ENCODE results near the gene CDC42BPG. TPM values are rescaled to one million over a fixed set of nuclear protein-coding genes. Genes with fewer than 3 reads are reported as not detected.
"Not testable (repeated sequence)": the region's sequence is repeated elsewhere in the genome, so short reads cannot be mapped to it uniquely, and the experiment has no call there.

The CDC42BPG gene
- total RNA-seq, 1 donor from 2014 or later: 0.13 TPM

DNA sequence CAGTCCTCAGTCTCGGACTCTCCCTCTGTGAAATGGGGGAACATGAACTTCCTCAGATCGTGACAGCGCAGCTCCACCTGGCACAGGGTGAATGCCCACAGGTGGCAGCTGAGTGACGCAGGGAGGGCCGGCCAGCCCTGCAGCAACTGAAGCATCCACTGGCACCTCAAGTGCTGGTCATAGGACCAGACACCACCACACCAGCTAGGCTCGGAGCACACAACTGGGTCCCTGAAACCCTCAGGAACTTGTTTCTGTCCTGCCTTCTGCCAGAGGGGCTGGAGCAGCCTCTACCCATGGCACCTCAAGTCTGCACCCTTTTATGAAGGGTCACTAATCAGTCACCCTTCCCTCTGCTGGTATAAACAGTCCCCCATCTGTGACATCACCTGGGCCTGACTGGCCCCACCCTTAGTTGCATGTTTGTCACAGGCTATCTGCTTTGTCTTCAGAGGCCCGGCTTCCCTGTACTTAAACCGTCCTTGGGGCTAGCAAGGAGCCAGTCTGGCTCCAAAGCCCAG lies 7.4 kb upstream of the CDC42BPG start:
- no peak for DNase-seq (ENCODE audit: low read depth in 2 of 2)

DNA sequence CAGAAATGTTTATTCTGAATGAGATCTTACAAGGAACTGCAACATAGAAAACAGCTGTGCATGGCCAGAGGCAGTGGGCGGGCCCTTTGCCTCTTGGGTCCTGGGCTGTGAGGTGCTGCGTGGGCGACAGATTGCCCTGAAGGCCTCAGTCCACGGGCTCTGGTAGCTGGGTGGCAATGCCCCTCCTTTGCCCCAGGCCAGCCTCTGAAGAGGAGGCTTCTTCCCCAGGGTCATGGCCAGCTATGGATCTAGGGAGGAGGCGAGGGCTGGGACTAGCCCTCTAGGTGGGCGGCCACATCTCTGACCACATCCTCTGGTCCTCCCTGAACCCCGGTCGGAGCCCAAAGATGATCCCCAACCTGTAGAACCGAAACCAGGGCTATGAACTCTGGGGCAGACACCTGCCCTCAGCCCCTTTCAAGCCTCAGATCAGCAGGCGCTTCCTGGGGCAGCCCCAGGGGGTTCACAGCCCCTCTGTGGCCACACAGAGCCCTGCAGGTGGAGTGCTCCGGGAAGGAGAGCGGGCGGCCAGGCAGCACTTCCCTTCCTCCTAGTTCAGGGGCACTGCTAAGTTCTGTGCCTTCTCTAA lies 6.6 kb upstream of the CDC42BPG start:
- DNase-seq (ENCODE audit: low read depth in 2 of 2): no peak

DNA sequence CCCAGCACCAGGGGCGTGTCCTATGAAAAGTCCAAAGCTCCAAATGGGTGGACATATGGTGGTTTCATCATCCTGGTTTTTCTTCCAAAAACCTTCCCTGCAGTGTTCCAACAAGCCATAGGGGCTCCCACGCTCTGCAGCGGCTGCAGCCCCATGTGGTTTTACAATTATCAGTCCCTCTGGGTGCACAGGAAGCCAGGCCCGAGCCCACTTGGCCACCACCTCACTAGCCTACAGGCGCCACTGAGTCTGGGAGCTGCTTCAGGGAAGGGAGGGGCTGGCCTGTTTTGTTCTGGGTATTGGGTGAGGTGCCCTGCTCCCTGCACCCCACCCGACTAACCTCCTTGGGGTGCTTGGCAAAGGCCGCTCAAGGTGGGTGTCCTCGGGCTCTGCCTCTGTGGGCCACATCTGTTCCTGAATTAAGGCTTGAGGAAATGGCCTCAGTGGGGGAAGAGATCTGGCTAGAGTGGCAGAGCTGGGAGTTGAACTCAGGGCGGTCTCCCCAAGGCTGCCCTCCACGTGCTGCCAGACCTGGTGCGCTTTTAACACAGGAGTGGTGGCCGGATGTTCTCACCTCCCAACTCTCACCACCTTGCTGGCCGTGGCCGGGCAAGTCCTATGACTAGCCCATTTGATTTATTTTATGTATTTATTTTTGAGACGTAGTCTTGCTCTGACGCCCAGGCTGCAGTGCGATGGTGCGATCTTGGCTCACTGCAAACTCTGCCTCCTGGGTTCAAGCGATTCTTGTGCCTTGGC lies 5.3 kb upstream of the CDC42BPG start:
- no peak for DNase-seq (ENCODE audit: low read depth in 2 of 2)

DNA sequence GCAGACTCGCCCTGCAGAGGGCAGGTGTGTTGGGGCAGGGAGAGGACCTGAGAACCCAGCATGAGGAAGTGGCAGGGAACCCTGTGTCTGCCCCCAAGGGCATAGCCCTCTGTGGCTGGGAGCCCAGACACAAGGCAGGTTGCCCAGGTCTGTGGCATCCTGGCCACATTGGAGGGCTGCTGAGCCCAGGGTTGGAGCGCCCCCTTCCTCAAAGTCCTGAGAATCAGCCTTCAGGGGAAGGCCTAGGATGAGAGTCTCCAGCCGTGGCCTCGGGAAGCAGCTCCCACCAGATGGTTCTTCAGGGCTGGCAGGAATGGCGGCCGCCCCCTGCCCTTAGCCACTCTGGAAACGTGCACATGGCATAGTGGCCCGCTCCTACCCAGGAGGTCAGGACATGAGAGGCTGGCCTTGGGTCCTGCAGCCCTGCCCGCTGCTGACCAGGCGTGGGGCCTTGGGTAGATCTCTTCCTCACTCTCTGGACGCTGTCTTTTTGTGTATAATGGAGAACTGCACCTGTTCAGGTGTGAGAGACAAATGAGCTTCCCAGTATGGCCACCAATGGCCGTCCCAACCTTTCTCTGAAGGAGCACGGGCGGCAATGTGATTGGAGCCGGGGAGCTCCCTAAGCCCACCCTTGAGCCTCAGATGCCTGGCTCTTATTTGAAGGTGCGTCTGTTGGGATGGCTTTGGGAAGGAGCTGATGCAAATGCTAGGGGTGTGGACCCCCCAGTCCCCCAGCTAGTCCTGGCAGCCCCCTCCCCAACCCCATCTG lies 4.6 kb upstream of the CDC42BPG start:
- DNase-seq (ENCODE audit: low read depth in 2 of 2): no peak

DNA sequence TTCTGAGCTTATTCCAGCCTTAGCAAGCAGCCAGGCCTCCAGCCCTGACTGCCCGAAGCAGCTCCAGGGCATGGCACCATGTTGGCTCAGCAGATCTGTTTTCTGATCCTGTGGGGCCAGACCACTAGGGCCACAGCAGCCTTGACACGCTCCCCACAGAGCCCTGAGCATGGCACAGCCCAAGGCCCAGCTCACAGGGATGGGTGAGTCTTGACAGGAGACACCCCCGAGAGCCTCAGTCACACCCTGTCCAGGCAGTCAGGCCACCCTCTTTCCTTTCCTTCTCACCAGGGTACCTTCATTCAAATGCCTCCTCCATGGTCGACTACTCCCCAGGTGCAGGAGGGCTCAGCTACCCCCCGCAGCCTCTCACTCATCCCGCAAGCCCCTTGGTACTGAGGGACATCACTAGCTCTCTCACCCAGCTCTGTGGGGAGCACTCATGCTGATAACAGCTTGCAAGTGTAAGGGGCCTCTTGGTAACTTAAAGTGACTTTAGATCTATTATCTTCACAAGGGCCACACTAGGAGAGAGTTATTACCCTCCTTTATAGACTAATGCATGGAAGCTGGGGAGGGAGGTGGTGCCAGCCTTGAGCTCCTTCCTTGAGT lies 3.9 kb upstream of the CDC42BPG start:
- no peak for DNase-seq (ENCODE audit: low read depth in 2 of 2)

DNA sequence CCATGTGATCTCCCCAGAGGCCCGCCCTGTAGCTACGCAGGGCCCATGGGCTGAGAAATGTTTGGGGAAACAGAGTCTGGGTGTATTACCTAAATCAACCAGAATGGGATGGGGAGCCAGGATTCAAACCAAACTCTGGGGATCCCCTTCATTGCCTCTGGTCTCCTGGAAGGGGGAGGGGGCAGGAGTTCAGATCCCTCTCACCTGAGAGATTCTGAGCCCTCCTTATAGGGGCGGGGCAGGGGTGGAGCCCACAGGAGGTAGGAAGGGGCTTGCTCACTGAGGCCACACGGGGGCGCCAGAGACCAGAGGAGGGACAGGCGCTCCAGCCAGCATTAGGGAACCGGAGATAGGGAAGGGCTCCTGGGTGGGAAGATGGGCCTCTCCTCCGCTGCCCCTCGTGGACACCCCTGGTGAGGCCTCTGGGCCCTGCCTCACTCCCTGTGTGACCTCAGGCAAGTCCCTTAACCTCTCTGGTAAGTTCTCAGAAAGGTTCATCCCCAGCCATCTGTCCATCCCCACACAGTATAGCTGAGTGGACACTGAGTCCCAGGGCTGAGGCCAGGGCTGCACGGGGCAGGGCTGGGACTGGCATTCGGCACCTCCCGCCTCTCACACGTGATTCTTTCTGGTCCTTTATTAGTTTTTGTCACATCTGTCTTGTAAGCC lies 2.7 kb upstream of the CDC42BPG start:
- DNase-seq (ENCODE audit: low read depth in 2 of 2): peak; percentile 58 to 85

DNA sequence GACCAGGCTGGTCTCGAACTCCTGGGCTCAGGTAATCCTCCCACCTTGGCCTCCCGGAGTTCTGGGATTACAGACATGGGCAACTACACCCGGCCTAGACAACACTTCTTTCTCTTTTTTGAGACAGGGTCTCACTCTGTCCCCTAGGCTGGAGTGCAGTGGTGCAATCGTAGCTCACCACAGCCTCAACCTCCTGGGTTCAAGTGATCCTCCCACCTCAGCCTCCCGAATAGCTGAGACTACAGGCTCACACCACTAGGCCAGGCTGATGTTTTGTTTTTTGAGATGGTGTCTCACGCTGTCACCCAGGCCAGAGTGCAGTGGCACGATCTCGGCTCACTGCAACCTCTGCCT lies 1.3 kb upstream of the CDC42BPG start:
- not testable (repeated sequence) for DNase-seq (ENCODE audit: low read depth in 2 of 2)

DNA sequence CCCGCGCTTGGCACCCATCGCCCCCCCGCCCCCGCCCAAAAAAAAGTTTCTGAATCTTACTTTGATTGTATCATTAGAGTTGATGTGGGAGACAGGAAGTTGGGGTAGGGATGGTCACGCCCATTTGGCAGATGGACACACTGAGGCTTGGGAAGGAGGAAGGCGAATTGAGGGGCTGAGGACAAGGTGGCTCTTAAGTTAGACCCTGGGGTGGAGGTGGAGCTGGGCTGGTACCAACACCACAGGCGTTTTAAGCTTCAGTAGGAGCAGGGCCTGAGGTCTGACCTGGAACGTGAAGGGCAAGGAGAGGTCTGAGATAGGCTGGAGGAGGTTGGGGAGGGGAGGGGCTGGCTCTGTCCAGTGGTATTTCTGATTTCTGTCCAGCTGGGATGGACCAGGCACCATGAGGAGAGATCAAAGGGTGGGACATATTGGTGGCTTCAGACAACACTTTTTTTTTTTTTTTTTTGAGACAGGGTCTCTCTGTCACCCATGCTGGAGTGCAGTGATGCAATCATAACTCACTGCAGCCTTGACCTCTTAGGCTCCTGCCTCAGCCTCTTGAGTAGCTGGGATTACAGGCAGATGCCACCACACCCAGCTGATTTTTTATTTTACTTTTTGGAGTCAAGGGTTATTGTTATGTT lies 799 bp upstream of the CDC42BPG start:
- DNase-seq (ENCODE audit: low read depth in 2 of 2): no peak

DNA sequence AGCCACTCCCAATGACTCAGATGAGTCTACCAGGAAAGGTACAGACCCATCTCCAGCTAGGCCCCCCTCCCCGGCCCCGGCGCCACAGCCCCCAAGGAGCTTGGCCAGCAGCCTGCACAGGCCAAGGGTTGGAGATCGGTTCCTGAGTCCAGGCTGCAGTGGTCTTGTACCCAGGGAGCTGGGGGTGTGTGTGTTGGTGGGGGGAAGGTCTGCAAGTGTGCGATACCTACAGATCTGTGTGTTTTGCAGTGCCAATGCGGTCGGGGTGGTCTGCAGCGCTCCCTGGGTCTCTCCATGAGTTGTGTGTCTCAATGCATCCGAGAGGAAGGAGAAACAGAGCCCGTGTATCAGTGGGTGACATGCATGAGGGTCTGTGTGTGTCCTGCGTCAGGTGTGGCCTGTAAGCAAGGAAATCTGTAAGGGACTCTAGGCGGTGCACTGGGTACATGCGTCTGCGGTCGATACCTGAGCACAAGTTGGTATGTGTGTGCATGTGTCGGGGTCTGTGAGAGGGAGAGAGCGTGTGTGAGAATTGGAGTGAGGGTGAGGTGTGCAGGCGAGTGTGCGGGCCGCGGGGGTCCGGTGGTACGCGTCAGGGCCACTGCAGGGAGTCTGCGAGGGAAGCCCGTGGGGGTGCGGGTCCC lies 645 bp downstream of the CDC42BPG start:
- DNase-seq (ENCODE audit: low read depth in 2 of 2): no peak

DNA sequence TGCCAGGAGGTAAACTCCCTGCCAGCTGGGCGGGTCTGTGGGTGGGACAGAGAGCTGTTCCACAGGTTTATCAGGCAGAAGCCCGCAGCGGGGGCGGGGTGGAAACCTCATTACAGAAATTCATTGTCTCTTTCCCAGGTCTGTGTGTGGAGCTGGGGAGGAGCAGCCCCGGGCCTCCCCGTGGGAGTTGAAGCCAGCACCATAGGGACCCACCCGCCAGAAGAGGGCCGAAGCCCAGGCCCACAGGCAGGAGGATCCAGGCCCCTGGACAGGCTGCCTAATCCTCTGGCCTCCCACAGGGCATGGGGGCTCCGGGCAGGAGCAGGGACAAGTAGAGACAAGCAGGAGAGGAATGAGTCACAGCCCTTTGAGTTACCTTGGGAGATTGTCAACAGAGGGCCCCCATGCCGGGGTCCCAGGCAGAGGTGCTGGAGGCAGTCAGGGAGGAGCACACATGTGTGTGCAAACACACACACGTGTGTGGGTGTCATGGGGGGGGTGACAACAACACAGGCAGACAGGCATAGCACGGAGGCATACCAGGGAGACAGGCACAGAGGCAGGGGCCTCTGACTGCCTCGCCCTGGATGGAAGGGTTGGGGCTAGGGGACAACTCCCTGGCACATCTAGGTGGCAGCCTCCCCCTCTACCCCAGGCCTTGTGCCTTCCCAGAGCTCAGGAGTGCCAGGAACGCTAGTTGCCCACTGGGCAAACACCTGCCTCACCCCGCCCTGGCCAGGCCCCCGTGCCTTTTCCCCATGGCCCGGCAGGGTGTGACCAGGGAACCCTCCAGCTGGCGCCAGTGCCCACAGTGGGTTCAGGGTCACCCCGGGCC lies 1.4 kb downstream of the CDC42BPG start:
- no peak for DNase-seq (ENCODE audit: low read depth in 2 of 2)

DNA sequence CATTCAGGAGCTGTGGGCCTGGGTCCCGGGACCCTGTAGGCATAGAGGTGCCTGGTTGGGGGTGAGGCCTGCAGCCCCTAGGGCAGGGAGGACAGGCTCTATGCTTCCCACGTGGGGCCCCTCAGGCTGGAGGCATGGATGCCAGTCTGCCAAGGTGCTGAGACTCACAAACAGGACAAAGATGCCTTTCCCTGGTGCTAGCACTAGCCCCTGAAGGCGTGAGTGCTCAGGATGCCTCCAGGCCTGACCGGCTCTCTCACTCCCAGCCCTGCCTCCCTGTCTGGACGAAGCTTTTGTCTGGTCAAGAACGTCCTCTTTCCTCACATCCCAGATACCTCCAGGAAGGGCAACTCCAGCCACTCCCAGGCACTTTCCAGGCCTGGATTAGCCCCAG lies 2.1 kb downstream of the CDC42BPG start:
- no peak for DNase-seq (ENCODE audit: low read depth in 2 of 2)

DNA sequence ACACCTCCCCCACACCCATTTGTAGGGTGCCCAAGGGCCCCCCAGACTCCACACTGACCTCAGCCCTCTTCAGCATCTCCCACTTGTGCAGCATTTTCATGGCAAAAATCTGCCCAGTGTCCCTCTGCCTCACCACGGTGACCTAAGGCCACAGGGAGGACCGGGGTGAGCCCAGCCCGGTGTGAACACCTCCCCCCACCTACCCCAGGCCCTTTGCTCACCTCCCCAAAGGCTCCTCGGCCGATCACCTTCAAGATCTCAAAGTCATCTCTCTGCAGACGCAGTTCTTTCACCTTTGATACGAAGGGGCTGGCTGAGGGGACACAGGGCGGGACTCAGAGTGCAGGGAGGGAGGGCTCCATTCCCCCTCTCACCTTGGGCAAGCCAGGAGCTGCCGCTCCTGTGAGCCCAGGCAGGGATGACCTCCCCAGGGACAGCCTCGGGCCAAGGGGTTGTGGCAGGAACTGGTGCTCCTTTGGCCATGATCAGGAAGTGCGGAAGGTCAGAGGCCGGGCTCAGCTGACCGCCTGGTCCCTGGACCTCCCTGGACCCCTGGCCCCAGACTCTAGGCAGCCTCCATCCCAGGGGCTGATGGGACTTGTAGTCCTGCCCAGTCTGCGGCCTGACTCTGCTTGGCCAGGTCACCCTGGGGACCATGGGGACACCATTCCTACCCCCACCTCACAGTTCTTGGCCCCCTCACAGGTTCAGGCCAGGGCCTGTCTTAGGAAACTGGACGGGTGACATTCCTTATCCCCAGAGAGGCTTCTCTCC lies 2.7 kb downstream of the CDC42BPG start:
- no peak for DNase-seq (ENCODE audit: low read depth in 2 of 2)

DNA sequence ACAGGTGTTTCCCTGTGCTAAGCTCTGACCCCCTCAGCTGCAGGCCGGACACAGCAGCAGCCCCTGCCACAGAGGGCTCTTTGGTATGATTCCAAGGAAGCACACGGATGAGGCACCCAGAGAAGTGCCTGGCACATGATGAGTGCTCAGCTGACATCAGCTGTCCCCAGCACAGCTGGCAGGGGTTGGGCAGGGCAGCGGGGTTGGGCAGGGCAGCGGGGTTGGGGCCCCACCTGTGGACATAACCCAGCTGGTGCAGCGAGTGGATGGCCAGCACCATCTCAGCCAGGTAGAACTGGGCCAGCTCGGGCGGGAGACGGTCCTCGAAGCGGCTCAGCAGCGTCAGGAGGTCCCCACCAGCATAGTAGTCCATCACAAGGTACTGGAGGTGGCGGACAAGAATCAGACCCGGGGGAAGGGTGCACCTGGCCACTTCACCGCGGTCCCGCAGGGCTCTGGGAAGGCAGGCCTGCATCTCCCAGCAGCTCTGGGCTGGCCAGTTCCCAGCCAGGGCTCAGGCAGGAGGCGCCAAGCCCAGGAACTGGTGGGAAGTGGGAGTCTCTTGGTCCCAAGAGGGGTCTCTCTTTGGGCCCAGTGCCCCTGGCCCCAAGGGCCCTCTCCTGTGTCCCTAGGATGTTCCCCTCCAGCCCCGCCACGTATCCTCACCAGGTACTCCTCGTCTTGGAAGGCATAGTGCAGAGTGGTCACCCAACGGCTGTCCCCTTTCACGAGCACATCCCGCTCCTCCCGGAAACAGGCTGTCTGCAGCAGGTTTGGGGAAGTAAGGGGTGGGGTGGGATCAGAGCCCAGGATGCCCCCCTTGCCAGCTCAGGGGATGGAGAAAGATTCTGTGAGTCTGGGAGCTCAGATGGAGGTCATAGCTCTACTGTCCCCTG lies 4.3 kb downstream of the CDC42BPG start:
- DNase-seq (ENCODE audit: low read depth in 2 of 2): no peak

DNA sequence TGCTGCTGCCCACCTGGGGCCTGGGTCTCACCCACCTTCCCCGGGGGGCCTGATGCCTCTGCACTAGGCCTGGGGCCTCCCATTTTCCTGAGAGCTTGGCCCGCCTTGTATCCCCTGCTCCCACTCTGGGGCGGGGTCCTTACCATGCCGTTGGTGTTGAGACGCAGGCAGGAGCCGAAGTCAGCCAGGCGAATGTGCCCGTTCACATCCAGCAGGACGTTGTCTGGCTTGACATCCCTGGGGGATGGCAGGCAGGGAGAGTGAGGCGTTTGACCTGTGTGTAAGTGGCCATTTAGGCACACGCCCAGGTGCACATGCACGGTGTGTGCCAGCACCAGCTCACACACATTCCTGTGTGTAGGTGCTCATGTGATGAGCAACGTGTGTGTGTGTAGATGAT lies 5.1 kb downstream of the CDC42BPG start:
- no peak for DNase-seq (ENCODE audit: low read depth in 2 of 2)

DNA sequence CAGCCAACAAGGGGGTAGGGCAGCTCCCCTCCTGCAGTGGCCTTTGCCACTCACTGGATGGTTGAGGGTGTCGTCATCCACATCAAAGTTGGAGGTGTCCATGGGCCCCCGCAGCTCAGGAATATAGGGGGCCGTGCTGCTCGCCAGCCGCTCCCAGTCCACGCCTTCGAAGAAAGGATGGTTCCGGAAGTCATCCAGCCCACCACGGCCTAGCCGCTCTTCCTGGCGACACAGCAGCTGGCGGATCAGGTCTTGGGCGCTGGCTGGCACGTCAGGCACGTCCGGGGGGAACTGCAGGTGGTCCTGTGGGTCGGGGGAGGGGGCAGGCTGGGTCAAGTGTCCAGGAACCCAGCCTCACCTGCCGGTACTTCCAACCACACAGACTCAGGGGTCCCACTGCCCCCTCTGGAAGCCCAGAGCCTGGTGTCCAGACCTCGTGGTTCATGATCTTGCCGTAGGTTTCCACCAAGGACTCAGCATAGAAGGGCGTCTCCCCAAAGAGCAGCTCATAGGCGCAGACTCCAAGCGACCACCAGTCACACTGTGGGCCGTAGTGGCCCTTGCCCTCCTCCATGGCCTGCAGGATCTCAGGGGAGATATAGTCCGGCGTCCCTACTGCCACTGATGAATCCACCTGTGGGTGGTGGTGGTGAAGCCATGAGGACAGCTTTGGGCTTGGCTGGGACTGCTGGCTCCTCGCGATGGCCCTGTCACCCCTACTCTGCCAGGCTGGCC lies 5.7 kb downstream of the CDC42BPG start:
- DNase-seq (ENCODE audit: low read depth in 2 of 2): no peak

DNA sequence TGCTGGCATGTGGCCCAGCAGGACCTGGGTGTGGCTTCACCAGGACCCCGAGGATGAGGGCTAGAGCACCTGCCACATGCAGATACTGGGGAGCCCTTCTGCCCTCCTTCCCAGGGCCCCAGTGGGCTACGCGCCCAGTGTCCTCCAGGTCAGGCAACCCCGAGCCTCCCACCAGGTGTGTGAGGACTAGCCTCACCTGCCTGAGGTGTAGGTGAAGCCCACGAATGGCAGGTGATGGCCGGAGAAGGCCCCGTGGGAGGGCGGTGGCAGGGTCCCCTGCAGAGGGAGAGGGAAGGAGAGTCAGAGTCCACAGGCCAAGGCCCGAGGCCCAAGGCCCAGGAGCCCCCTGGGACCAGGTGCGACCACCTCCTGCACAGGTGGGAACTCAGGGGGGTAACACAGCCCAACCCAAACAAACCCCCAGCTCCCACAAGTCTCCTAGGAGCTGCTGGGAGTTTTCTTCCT lies 6.5 kb downstream of the CDC42BPG start:
- no peak for DNase-seq (ENCODE audit: low read depth in 2 of 2)

Data from dermis microvascular lymphatic vessel endothelial cell (primary cell).